WTC11 (cell line): ENCODE data around the gene TIMM21. TPM values are rescaled to one million over a fixed set of nuclear protein-coding genes. Genes with fewer than 3 reads are reported as not detected.

Experiments
- ATAC-seq: fragments of 200-7000 bp; cut with Tn5 transposase; 2 replicates; pipeline ENCODE4 v1.10.0; 2021; ENCODE audit warnings: mild to moderate bottlenecking, moderate library complexity
- CTCF ChIA-PET: fragments of 300-600 bp; sonication (Branson Sonifier 250); formaldehyde crosslinking; loops from one replicate; lab custom pipeline; 2021; ENCODE audit warnings: antibody characterized with exemption; lab: Charles Lee
- POLR2A ChIA-PET: fragments of 350-600 bp; sonication (Branson Sonifier 250); formaldehyde crosslinking; loops from one replicate; lab custom pipeline; 2021; ENCODE audit warnings: antibody characterized with exemption; lab: Charles Lee
- DNase-seq: peaks from one replicate; pipeline ENCODE4 v3.0.0; 2021; ENCODE audit warnings: low spot score
- H3K27ac Mint-ChIP-seq: 2 replicates; pipeline ENCODE4 v1.8.0; 2021; ENCODE audit warnings: mixed read lengths
- H3K27me3 Mint-ChIP-seq: 2 replicates; pipeline ENCODE4 v1.8.0; 2021; ENCODE audit warnings: low read depth, mild to moderate bottlenecking, moderate library complexity, mixed read lengths
- H3K36me3 Mint-ChIP-seq: 2 replicates; pipeline ENCODE4 v1.8.0; 2021; ENCODE audit warnings: mixed read lengths
- H3K4me1 Mint-ChIP-seq: 2 replicates; pipeline ENCODE4 v1.8.0; 2022; ENCODE audit warnings: mixed read lengths
- H3K4me3 Mint-ChIP-seq: 2 replicates; pipeline ENCODE4 v1.8.0; 2021; ENCODE audit warnings: mild to moderate bottlenecking, moderate library complexity, mixed read lengths
- H3K9me3 Mint-ChIP-seq: 2 replicates; pipeline ENCODE4 v1.8.0; 2021; ENCODE audit warnings: mixed read lengths
- FOXJ3 ChIP-seq: sonication (generic); formaldehyde crosslinking; IDR thresholded peaks from 2 replicates; pipeline ENCODE4 v1.9.0; 2021; ENCODE audit warnings: missing genetic modification reagents, mild to moderate bottlenecking, borderline replicate concordance
- JUN ChIP-seq: sonication (generic); formaldehyde crosslinking; IDR thresholded peaks from 2 replicates; pipeline ENCODE4 v1.8.0; 2023; ENCODE audit warnings: mild to moderate bottlenecking, missing genetic modification reagents
- NFYB ChIP-seq: sonication (generic); formaldehyde crosslinking; conservative IDR thresholded peaks from 2 replicates; pipeline ENCODE4 v1.8.0; 2022; ENCODE audit warnings: low read depth, missing genetic modification reagents
- NR2C2 ChIP-seq: sonication (generic); formaldehyde crosslinking; IDR thresholded peaks from 2 replicates; pipeline ENCODE4 v1.8.0; 2022; ENCODE audit warnings: mild to moderate bottlenecking, missing genetic modification reagents
- RORB ChIP-seq: fragments of 250-450 bp; sonication (Bioruptor Pico); IDR thresholded peaks from 2 replicates; pipeline ENCODE4 v1.9.0; 2021; ENCODE audit warnings: mild to moderate bottlenecking
- SMAD4 ChIP-seq: sonication (generic); formaldehyde crosslinking; IDR thresholded peaks from 2 replicates; pipeline ENCODE4 v1.8.0; 2022; ENCODE audit warnings: mild to moderate bottlenecking, missing genetic modification reagents
- SOX15 ChIP-seq: fragments of 250-450 bp; sonication (Bioruptor Pico); IDR thresholded peaks from 2 replicates; pipeline ENCODE4 v1.9.0; 2021; ENCODE audit warnings: mild to moderate bottlenecking
- ZNF219 ChIP-seq: sonication (generic); formaldehyde crosslinking; IDR thresholded peaks from 2 replicates; pipeline ENCODE4 v1.8.0; 2023; ENCODE audit warnings: missing genetic modification reagents, mild to moderate bottlenecking, borderline replicate concordance
- ZNF317 ChIP-seq: sonication (generic); formaldehyde crosslinking; IDR thresholded peaks from 2 replicates; pipeline ENCODE4 v1.8.1; 2023; ENCODE audit warnings: low read depth, mild to moderate bottlenecking, moderate library complexity, missing genetic modification reagents, borderline replicate concordance
- total RNA-seq: library from RNA; stranded (reverse); gene quantifications from 3 replicates; pipeline ENCODE4 v1.2.3, GENCODE V29; 2021
- TF ChIP-seq, protein P1 (sequence below): sonication (generic); formaldehyde crosslinking; IDR thresholded peaks from 2 replicates; pipeline ENCODE4 v1.8.0; 2022; ENCODE audit warnings: missing genetic modification reagents
- TF ChIP-seq, protein P2 (sequence below): sonication (generic); formaldehyde crosslinking; IDR thresholded peaks from 2 replicates; pipeline ENCODE4 v1.8.1; 2022; ENCODE audit warnings: mild to moderate bottlenecking, missing genetic modification reagents, moderate library complexity, borderline replicate concordance
- TF ChIP-seq, protein P3 (sequence below): sonication (generic); formaldehyde crosslinking; IDR thresholded peaks from 2 replicates; pipeline ENCODE4 v1.8.0; 2023; ENCODE audit warnings: missing genetic modification reagents
- TF ChIP-seq, protein P4 (sequence below): fragments of 200-600 bp; IDR thresholded peaks from 2 replicates; pipeline ENCODE4 v1.8.0; 2022; ENCODE audit warnings: antibody characterized with exemption
- TF ChIP-seq, protein P5 (sequence below): sonication (generic); formaldehyde crosslinking; conservative IDR thresholded peaks from 2 replicates; pipeline ENCODE4 v1.8.1; 2023; ENCODE audit warnings: mild to moderate bottlenecking, low read depth, missing genetic modification reagents, moderate library complexity
- TF ChIP-seq, protein P6 (sequence below): sonication (generic); formaldehyde crosslinking; conservative IDR thresholded peaks from 2 replicates; pipeline ENCODE4 v1.8.1; 2022; ENCODE audit warnings: mild to moderate bottlenecking, missing genetic modification reagents
- TF ChIP-seq, protein P7 (sequence below): sonication (generic); formaldehyde crosslinking; IDR thresholded peaks from 2 replicates; pipeline ENCODE4 v1.8.1; 2023; ENCODE audit warnings: mild to moderate bottlenecking, missing genetic modification reagents, moderate library complexity
- TF ChIP-seq, protein P8 (sequence below): fragments of 250-450 bp; sonication (Bioruptor Pico); IDR thresholded peaks from 2 replicates; pipeline ENCODE4 v1.9.0; 2021; ENCODE audit warnings: mild to moderate bottlenecking
- TF ChIP-seq, protein P9 (sequence below): fragments of 250-450 bp; sonication (Bioruptor Pico); IDR thresholded peaks from 2 replicates; pipeline ENCODE4 v1.9.0; 2021; ENCODE audit warnings: moderate library complexity, mild to moderate bottlenecking, inconsistent platforms, borderline replicate concordance

Gene TIMM21
- total RNA-seq, 1 experiment from 2014 or later, result 47.7 TPM

DNA sequence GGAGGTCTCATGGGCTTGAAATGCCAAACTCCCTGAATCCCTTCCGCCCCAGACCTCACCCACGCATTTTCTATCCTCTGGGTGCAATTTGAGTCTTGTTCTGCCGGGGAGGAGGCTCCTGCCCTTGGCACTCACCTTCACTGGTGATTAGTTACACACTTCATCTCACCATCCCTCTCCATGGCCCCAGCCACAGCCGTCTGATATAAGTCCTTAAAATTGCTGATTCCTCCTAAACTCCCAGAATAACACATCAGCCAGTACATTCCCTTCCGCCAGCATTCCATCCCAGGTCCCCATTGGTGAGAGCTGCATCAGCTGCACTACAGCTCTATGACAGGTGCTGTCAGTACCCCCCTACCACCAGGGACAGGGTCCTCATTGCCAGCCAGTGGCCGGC is 3.9 kb downstream of the TIMM21 start:
- DNase-seq, result no peak
- TF ChIP-seq, protein P1, sequence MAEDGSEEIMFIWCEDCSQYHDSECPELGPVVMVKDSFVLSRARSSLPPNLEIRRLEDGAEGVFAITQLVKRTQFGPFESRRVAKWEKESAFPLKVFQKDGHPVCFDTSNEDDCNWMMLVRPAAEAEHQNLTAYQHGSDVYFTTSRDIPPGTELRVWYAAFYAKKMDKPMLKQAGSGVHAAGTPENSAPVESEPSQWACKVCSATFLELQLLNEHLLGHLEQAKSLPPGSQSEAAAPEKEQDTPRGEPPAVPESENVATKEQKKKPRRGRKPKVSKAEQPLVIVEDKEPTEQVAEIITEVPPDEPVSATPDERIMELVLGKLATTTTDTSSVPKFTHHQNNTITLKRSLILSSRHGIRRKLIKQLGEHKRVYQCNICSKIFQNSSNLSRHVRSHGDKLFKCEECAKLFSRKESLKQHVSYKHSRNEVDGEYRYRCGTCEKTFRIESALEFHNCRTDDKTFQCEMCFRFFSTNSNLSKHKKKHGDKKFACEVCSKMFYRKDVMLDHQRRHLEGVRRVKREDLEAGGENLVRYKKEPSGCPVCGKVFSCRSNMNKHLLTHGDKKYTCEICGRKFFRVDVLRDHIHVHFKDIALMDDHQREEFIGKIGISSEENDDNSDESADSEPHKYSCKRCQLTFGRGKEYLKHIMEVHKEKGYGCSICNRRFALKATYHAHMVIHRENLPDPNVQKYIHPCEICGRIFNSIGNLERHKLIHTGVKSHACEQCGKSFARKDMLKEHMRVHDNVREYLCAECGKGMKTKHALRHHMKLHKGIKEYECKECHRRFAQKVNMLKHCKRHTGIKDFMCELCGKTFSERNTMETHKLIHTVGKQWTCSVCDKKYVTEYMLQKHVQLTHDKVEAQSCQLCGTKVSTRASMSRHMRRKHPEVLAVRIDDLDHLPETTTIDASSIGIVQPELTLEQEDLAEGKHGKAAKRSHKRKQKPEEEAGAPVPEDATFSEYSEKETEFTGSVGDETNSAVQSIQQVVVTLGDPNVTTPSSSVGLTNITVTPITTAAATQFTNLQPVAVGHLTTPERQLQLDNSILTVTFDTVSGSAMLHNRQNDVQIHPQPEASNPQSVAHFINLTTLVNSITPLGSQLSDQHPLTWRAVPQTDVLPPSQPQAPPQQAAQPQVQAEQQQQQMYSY (CRISPR knock-in tag), result no peak
- TF ChIP-seq RORB (CRISPR knock-in tag) (no peak), NR2C2 (no peak), JUN (no peak), NFYB (CRISPR knock-in tag) (no peak), ZNF219 (CRISPR knock-in tag) (no peak), SMAD4 (no peak), SOX15 (CRISPR knock-in tag) (no peak), ZNF317 (CRISPR knock-in tag) (no peak), FOXJ3 (CRISPR knock-in tag) (no peak)
- TF ChIP-seq, protein P2, sequence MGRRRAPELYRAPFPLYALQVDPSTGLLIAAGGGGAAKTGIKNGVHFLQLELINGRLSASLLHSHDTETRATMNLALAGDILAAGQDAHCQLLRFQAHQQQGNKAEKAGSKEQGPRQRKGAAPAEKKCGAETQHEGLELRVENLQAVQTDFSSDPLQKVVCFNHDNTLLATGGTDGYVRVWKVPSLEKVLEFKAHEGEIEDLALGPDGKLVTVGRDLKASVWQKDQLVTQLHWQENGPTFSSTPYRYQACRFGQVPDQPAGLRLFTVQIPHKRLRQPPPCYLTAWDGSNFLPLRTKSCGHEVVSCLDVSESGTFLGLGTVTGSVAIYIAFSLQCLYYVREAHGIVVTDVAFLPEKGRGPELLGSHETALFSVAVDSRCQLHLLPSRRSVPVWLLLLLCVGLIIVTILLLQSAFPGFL (CRISPR knock-in tag), result no peak
- TF ChIP-seq, protein P3, sequence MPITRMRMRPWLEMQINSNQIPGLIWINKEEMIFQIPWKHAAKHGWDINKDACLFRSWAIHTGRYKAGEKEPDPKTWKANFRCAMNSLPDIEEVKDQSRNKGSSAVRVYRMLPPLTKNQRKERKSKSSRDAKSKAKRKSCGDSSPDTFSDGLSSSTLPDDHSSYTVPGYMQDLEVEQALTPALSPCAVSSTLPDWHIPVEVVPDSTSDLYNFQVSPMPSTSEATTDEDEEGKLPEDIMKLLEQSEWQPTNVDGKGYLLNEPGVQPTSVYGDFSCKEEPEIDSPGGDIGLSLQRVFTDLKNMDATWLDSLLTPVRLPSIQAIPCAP (CRISPR knock-in tag), result no peak
- TF ChIP-seq, protein P4, sequence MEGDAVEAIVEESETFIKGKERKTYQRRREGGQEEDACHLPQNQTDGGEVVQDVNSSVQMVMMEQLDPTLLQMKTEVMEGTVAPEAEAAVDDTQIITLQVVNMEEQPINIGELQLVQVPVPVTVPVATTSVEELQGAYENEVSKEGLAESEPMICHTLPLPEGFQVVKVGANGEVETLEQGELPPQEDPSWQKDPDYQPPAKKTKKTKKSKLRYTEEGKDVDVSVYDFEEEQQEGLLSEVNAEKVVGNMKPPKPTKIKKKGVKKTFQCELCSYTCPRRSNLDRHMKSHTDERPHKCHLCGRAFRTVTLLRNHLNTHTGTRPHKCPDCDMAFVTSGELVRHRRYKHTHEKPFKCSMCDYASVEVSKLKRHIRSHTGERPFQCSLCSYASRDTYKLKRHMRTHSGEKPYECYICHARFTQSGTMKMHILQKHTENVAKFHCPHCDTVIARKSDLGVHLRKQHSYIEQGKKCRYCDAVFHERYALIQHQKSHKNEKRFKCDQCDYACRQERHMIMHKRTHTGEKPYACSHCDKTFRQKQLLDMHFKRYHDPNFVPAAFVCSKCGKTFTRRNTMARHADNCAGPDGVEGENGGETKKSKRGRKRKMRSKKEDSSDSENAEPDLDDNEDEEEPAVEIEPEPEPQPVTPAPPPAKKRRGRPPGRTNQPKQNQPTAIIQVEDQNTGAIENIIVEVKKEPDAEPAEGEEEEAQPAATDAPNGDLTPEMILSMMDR, result no peak
- TF ChIP-seq, protein P5, sequence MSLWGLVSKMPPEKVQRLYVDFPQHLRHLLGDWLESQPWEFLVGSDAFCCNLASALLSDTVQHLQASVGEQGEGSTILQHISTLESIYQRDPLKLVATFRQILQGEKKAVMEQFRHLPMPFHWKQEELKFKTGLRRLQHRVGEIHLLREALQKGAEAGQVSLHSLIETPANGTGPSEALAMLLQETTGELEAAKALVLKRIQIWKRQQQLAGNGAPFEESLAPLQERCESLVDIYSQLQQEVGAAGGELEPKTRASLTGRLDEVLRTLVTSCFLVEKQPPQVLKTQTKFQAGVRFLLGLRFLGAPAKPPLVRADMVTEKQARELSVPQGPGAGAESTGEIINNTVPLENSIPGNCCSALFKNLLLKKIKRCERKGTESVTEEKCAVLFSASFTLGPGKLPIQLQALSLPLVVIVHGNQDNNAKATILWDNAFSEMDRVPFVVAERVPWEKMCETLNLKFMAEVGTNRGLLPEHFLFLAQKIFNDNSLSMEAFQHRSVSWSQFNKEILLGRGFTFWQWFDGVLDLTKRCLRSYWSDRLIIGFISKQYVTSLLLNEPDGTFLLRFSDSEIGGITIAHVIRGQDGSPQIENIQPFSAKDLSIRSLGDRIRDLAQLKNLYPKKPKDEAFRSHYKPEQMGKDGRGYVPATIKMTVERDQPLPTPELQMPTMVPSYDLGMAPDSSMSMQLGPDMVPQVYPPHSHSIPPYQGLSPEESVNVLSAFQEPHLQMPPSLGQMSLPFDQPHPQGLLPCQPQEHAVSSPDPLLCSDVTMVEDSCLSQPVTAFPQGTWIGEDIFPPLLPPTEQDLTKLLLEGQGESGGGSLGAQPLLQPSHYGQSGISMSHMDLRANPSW, result no peak
- TF ChIP-seq, protein P6, sequence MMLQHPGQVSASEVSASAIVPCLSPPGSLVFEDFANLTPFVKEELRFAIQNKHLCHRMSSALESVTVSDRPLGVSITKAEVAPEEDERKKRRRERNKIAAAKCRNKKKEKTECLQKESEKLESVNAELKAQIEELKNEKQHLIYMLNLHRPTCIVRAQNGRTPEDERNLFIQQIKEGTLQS (CRISPR knock-in tag), result no peak
- TF ChIP-seq, protein P7, sequence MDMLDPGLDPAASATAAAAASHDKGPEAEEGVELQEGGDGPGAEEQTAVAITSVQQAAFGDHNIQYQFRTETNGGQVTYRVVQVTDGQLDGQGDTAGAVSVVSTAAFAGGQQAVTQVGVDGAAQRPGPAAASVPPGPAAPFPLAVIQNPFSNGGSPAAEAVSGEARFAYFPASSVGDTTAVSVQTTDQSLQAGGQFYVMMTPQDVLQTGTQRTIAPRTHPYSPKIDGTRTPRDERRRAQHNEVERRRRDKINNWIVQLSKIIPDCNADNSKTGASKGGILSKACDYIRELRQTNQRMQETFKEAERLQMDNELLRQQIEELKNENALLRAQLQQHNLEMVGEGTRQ (CRISPR knock-in tag), result no peak
- TF ChIP-seq, protein P8, sequence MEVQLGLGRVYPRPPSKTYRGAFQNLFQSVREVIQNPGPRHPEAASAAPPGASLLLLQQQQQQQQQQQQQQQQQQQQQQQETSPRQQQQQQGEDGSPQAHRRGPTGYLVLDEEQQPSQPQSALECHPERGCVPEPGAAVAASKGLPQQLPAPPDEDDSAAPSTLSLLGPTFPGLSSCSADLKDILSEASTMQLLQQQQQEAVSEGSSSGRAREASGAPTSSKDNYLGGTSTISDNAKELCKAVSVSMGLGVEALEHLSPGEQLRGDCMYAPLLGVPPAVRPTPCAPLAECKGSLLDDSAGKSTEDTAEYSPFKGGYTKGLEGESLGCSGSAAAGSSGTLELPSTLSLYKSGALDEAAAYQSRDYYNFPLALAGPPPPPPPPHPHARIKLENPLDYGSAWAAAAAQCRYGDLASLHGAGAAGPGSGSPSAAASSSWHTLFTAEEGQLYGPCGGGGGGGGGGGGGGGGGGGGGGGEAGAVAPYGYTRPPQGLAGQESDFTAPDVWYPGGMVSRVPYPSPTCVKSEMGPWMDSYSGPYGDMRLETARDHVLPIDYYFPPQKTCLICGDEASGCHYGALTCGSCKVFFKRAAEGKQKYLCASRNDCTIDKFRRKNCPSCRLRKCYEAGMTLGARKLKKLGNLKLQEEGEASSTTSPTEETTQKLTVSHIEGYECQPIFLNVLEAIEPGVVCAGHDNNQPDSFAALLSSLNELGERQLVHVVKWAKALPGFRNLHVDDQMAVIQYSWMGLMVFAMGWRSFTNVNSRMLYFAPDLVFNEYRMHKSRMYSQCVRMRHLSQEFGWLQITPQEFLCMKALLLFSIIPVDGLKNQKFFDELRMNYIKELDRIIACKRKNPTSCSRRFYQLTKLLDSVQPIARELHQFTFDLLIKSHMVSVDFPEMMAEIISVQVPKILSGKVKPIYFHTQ (CRISPR knock-in tag), result no peak
- TF ChIP-seq, protein P9, sequence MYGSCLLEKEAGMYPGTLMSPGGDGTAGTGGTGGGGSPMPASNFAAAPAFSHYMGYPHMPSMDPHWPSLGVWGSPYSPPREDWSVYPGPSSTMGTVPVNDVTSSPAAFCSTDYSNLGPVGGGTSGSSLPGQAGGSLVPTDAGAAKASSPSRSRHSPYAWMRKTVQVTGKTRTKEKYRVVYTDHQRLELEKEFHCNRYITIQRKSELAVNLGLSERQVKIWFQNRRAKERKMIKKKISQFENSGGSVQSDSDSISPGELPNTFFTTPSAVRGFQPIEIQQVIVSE (CRISPR knock-in tag), result no peak
- TF ChIP-seq, all 79 proteins: peak for 0
- peaks cover 26% of the 10 kb centered on the region for H3K36me3 Mint-ChIP-seq
- CTCF ChIA-PET, result interaction anchor here (1.0 to 3.8 kb wide), 10 partner anchors 10 to 307 kb away, joined by 3 to 27 read pairs (median 6); no protein-coding TSS in a partner anchor
- POLR2A ChIA-PET, result no interaction called here
- H3K27ac Mint-ChIP-seq, result peak overlapping the region; percentile 3; the same call in 1 of the 2 replicates
- peaks cover 4% of the 10 kb centered on the region for H3K27me3 Mint-ChIP-seq
- H3K4me1 Mint-ChIP-seq, result peaks cover 24% of the 10 kb centered on the region
- ATAC-seq, result no peak
- H3K9me3 Mint-ChIP-seq, result no peaks in the 10 kb centered on the region
- H3K4me3 Mint-ChIP-seq, result no peak overlapping the region
